MM.1S (cell line): ENCODE measurements around the gene RAB35.

Source experiments
- EZH2phosphoT487 ChIP-seq: fragments of 300-600 bp; sonication (generic); IDR thresholded peaks from 2 replicates; pipeline ENCODE4 v1.6.1; 2018; ENCODE audit warnings: antibody characterized with exemption, low read length
- TF ChIP-seq, protein P1 (sequence below): fragments of 300-600 bp; sonication (generic); IDR thresholded peaks from 2 replicates; pipeline ENCODE4 v1.5.1; 2016; ENCODE audit warnings: antibody characterized with exemption, low read length, mixed read lengths

GRCh38 chr12:120134307-120134980, 17.9 kb upstream of the RAB35 start:
- TF ChIP-seq, protein P1, sequence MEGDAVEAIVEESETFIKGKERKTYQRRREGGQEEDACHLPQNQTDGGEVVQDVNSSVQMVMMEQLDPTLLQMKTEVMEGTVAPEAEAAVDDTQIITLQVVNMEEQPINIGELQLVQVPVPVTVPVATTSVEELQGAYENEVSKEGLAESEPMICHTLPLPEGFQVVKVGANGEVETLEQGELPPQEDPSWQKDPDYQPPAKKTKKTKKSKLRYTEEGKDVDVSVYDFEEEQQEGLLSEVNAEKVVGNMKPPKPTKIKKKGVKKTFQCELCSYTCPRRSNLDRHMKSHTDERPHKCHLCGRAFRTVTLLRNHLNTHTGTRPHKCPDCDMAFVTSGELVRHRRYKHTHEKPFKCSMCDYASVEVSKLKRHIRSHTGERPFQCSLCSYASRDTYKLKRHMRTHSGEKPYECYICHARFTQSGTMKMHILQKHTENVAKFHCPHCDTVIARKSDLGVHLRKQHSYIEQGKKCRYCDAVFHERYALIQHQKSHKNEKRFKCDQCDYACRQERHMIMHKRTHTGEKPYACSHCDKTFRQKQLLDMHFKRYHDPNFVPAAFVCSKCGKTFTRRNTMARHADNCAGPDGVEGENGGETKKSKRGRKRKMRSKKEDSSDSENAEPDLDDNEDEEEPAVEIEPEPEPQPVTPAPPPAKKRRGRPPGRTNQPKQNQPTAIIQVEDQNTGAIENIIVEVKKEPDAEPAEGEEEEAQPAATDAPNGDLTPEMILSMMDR: no peak
- TF ChIP-seq EZH2phosphoT487: no peak
